ENCODE results near the gene PRPF31. TPM values are rescaled to one million over a fixed set of nuclear protein-coding genes. Genes with fewer than 3 reads are reported as not detected.

The PRPF31 gene
- total and polyA plus RNA-seq, 2 of the 13 experiments (the other 11 are each of a cell fraction or from before 2014, with no cell fraction given) = 23.8 to 63.8 TPM

DNA sequence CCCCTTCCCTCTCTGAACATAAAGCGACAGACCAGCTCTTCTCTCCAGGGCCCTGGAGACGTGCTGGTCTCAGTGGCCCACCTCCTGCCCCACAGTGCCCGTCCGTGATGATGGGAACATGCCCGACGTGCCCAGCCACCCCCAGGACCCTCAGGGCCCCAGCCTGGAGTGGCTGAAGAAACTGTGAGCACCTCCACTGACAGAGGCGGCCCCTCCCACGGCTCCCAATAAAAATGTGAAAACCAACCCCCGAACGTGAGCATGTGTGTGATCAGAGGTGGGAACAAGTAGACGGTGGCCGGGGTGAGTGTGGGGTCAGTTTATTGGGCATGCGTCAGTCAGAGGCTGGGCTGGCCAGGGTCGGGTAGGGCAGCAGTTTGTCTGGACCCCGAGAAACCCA, 8.8 kb upstream of the PRPF31 start:
- CTCF ChIA-PET (ENCODE audit: low intra/inter-chr PET ratio, low total read pairs) = no interaction called here
- Histone ChIP-seq H3K36me3 (replicated peaks in 1 of 2; ENCODE audit: control insufficient read depth in 1 of 2, insufficient read depth in 2 of 2, low read length in 2 of 2) (peaks cover 13 to 44% of the 10 kb centered on the region in 2 experiments; a peak in 4 of 5 replicates), H3K27ac (ENCODE audit: extremely low read length, insufficient read depth, low read length) (no peak overlapping the region), H3K79me2 (ENCODE audit: insufficient read depth, low read length) (peaks cover 9% of the 10 kb centered on the region), H4K20me1 (ENCODE audit: insufficient read depth, low read length) (no peaks in the 10 kb centered on the region), H3K4me3 (replicated peaks in 1 of 3; ENCODE audit: insufficient read depth in 1 of 3, low read depth in 2 of 3, low read length in 3 of 3) (no peak overlapping the region), H3K4me1 (ENCODE audit: insufficient read depth, low read length) (peaks cover 17% of the 10 kb centered on the region), H3K27me3 (ENCODE audit: control insufficient read depth in 1 of 2, insufficient read depth in 2 of 2, low read length in 2 of 2) (no peaks in the 10 kb centered on the region; a peak in 1 of 5 replicates), H3K9me3 (ENCODE audit: low read length) (no peaks in the 10 kb centered on the region), H3K9ac (ENCODE audit: insufficient read depth, low read depth, low read length) (no peak overlapping the region), H2AFZ (ENCODE audit: low read length) (no peak overlapping the region), H3K4me2 (ENCODE audit: low read depth, low read length) (no peak overlapping the region)
- in situ Hi-C loops (cut with HindIII; ENCODE audit: extremely low pct_ligation_motif_present, low pct_unique_long_range_greater_than_20kb) (no loop called here), intact Hi-C loops (cut with micrococcal nuclease; ENCODE audit: unreplicated experiment) (no loop called here)
- BruUV-seq (replicated peaks) = no TSS peak
- no peak for FAIRE-seq
- no peak for ATAC-seq
- POLR2A ChIA-PET = no interaction called here
- DNase-seq (ENCODE audit: low spot score) = no peak
- peak; percentile 50 for TF ChIP-seq AGO2 (optimal IDR thresholded peaks at IDR 0.05; ENCODE audit: low read depth, low read length)
- TF ChIP-seq ZNF788 (CRISPR knock-in tag; IDR thresholded peaks at IDR 0.05; ENCODE audit: borderline replicate concordance) = no peak
- 93% methylated on average over 15 of the region's 15 CpGs for WGBS (ENCODE audit: low lambda C conversion rate)

DNA sequence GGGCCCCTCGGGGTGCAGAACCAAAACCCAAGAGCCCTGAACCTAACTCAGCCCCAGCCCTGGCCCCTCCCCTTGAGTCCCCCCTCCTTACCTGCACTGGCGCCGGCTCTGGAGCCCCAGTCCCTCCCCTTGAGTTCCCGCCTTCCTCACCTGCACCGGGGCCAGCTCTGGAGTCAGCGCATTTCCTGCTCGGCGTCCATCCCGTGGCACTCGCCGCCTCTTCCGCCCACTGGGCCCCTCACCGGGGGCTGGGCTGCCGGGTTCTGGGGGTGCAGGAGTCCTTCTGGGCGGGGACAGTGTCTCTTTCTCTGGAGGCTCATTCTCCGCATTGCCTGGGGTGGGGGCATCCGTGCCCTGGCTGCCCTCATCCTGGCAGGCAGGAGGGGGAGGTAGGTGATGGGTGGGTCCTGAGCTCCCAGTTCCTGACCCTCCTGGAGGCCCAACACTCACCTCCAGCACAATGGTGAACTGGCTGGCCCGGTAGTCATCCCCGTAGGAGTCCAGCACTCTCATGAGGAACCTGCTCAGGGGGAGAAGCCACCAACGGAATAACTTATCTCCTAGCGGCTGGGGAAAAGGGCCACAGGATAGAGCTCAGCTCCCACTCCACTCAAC, 7.6 kb upstream of the PRPF31 start:
- no peak overlapping the region for H3K27ac ChIP-seq (ENCODE audit: extremely low read length, insufficient read depth, low read length)
- intact Hi-C loops (cut with micrococcal nuclease; ENCODE audit: unreplicated experiment) (no loop called here), in situ Hi-C loops (cut with HindIII; ENCODE audit: extremely low pct_ligation_motif_present, low pct_unique_long_range_greater_than_20kb) (no loop called here)
- FAIRE-seq (no peak), DNase-seq (ENCODE audit: low spot score) (no peak), ATAC-seq (no peak)
- no peaks in the 10 kb centered on the region for H4K20me1 ChIP-seq (ENCODE audit: insufficient read depth, low read length)
- no peaks in the 10 kb centered on the region for H3K9me3 ChIP-seq (ENCODE audit: low read length)
- peaks cover 6% of the 10 kb centered on the region for H3K79me2 ChIP-seq (ENCODE audit: insufficient read depth, low read length)
- peaks cover 13 to 44% of the 10 kb centered on the region in 2 experiments; a peak in 4 of 5 replicates for H3K36me3 ChIP-seq (replicated peaks in 1 of 2; ENCODE audit: control insufficient read depth in 1 of 2, insufficient read depth in 2 of 2, low read length in 2 of 2)
- POLR2A ChIA-PET = no interaction called here
- TF ChIP-seq AHR (CRISPR knock-in tag; IDR thresholded peaks at IDR 0.05) (no peak), GTF3A (CRISPR knock-in tag; conservative IDR thresholded peaks at IDR 0.05) (no peak), RBFOX2 (IDR thresholded peaks at IDR 0.05; ENCODE audit: low read depth, low read length) (peak; percentile 52; the same call in 1 of the 2 replicates), TCF7L2 (IDR thresholded peaks at IDR 0.05; ENCODE audit: low read depth, low read length) (no peak), ZNF263 (CRISPR knock-in tag; IDR thresholded peaks at IDR 0.05) (no peak), AGO2 (optimal IDR thresholded peaks at IDR 0.05; ENCODE audit: low read depth, low read length) (peak; percentile 73), ZNF431 (CRISPR knock-in tag; IDR thresholded peaks at IDR 0.05; ENCODE audit: borderline replicate concordance, low read depth) (no peak), ZNF18 (CRISPR knock-in tag; IDR thresholded peaks at IDR 0.05; ENCODE audit: insufficient replicate concordance) (no peak)
- TF ChIP-seq, protein P1, sequence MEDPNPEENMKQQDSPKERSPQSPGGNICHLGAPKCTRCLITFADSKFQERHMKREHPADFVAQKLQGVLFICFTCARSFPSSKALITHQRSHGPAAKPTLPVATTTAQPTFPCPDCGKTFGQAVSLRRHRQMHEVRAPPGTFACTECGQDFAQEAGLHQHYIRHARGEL (CRISPR knock-in tag; IDR thresholded peaks at IDR 0.05) = no peak
- TF ChIP-seq, protein P2, sequence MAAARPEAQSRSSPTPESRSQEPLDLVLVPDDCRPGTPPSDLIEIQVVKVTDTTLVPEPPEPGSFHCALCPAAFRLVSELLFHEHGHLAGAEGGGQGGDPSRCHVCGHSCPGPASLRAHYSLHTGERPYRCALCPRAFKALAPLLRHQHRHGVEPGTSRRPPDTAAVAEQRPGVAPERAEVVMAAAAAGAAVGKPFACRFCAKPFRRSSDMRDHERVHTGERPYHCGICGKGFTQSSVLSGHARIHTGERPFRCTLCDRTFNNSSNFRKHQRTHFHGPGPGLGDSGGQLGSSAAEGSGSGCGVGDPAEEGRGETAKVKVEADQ (CRISPR knock-in tag; IDR thresholded peaks at IDR 0.05; ENCODE audit: borderline replicate concordance) = no peak
- no peak overlapping the region for H3K4me3 ChIP-seq (replicated peaks in 1 of 3; ENCODE audit: insufficient read depth in 1 of 3, low read depth in 2 of 3, low read length in 3 of 3)
- no peak overlapping the region for H3K4me2 ChIP-seq (ENCODE audit: low read depth, low read length)
- WGBS (ENCODE audit: low lambda C conversion rate) = 96% methylated on average over 20 of the region's 21 CpGs
- no TSS peak for BruUV-seq (replicated peaks)
- H3K9ac ChIP-seq (ENCODE audit: insufficient read depth, low read depth, low read length) = no peak overlapping the region
- H2AFZ ChIP-seq (ENCODE audit: low read length) = no peak overlapping the region
- CTCF ChIA-PET (ENCODE audit: low intra/inter-chr PET ratio, low total read pairs) = no interaction called here
- no peaks in the 10 kb centered on the region; a peak in 1 of 5 replicates for H3K27me3 ChIP-seq (ENCODE audit: control insufficient read depth in 1 of 2, insufficient read depth in 2 of 2, low read length in 2 of 2)
- peaks cover 13% of the 10 kb centered on the region for H3K4me1 ChIP-seq (ENCODE audit: insufficient read depth, low read length)
